Lower leg skin (tissue), 4 donors: ENCODE results near the gene LIFR. TPM values are rescaled to one million over a fixed set of nuclear protein-coding genes. Genes with fewer than 3 reads are reported as not detected.

Source experiments
- DNase-seq, 2 donors: peaks; one replicate each; pipeline ENCODE4 v3.0.0-alpha.2; 2019; ENCODE audit warnings: low spot score in 2 of 2
- H3K4me3 ChIP-seq: fragments of 200-600 bp; sonication (generic); 2 replicates; pipeline ENCODE4 v1.5.1; 2017; ENCODE audit warnings: mild to moderate bottlenecking, low read depth; ENCODE audit not compliant: poor library complexity, severe bottlenecking
- POLR2A ChIP-seq, 2 donors: fragments of 450-650 bp; IDR thresholded peaks; one replicate each; pipeline ENCODE4 v1.6.1; 2016 to 2017; ENCODE audit warnings: antibody characterized with exemption in 2 of 2, mild to moderate bottlenecking in 1 of 2, moderate library complexity in 1 of 2
- WGBS, 2 donors: methylation state at CpG; one replicate each; pipeline ENCODE4 v1.1.5; 2018; 5-methylcytosine and 5-hydroxymethylcytosine counted together
- intact Hi-C: fragments of 100-400 bp; cut with DNase I; formaldehyde crosslinking; loops from one replicate; pipeline ENCODE4 v1.15.0; 2023; ENCODE audit warnings: low total_unique reads
- total RNA-seq, 4 donors: library from RNA; depleted of rRNA; stranded (reverse); fragments of >200 nt; gene quantifications; one replicate each; pipeline ENCODE4 v1.1.0, GENCODE V29; 2016
- TF ChIP-seq, protein P1 (sequence below), 3 donors: fragments of 450-650 bp; IDR thresholded peaks; one replicate each; pipeline ENCODE4 v1.5.1; 2016; ENCODE audit warnings: antibody characterized with exemption in 3 of 3, mild to moderate bottlenecking in 3 of 3, moderate library complexity in 2 of 3

LIFR gene
- total RNA-seq, 4 donors from 2014 or later: 28.3 to 70.6 (median 42.1) TPM

DNA sequence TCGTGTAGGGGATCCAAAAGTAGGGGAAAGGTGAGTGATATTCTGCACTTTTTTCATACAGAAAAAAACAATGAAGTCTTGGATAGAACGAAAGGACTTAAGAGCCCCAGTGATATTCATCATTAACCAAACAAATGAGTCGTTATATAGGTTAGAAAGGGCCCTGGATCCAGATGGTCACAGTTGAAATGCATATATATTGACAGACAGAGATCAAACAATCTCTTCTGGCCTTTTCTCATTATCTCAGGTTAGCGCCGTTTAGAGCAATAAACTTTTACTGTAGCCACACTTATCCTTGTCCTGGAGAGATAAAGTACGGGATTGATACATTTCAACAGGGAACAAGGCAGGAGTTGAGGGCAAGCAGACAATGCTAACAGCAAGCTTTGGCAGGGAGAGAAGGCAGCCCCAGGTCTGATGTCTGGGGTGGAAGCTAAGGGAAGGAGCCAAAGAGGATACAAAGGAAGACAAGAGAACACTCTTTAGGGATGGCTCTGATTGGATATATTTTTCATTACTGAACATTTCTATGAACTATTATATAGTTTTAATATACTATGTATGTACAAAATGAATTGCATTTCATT, 77.0 kb downstream of the LIFR start:
- intact Hi-C loops: loop anchor here (5.0 kb wide), 1 partner anchor 1098 kb away; no protein-coding TSS in a partner anchor

DNA sequence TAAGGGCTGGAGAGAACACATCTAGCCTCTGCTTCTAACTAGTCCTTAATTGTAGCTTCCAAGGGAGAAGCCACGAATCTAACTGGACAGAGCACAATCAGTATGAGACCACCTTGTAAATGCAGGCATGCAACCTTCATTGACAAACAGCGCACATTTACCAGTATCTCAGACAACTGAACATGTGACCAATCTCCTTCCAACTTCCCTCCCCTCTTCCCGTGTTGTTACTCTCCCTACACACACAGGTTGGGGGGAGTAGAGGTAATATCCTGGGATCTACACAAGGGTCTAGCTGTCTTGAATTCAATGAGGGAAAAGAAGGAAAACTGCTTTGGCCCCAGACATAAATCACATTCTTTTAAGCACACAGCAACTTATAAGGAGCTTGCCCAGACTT, 77.6 kb downstream of the LIFR start:
- intact Hi-C loops: loop anchor here (5.0 kb wide), 1 partner anchor 1098 kb away; no protein-coding TSS in a partner anchor
- no peak overlapping the region for H3K4me3 ChIP-seq
- WGBS, 2 donors: 64 to 83% methylated on average over 3 of the region's 3 CpGs
- TF ChIP-seq, protein P1, sequence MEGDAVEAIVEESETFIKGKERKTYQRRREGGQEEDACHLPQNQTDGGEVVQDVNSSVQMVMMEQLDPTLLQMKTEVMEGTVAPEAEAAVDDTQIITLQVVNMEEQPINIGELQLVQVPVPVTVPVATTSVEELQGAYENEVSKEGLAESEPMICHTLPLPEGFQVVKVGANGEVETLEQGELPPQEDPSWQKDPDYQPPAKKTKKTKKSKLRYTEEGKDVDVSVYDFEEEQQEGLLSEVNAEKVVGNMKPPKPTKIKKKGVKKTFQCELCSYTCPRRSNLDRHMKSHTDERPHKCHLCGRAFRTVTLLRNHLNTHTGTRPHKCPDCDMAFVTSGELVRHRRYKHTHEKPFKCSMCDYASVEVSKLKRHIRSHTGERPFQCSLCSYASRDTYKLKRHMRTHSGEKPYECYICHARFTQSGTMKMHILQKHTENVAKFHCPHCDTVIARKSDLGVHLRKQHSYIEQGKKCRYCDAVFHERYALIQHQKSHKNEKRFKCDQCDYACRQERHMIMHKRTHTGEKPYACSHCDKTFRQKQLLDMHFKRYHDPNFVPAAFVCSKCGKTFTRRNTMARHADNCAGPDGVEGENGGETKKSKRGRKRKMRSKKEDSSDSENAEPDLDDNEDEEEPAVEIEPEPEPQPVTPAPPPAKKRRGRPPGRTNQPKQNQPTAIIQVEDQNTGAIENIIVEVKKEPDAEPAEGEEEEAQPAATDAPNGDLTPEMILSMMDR (IDR thresholded peaks at IDR 0.05): no peak
- TF ChIP-seq POLR2A (IDR thresholded peaks at IDR 0.05): no peak
- no peak for DNase-seq

More for the DNA sequence above, 77.0 kb downstream of the LIFR start:
- 57 to 71% methylated on average over 6 of the region's 6 CpGs for WGBS, 2 donors
- TF ChIP-seq POLR2A (IDR thresholded peaks at IDR 0.05): no peak
- TF ChIP-seq, protein P1 (IDR thresholded peaks at IDR 0.05): no peak
- H3K4me3 ChIP-seq: no peak overlapping the region
- no peak for DNase-seq

DNA sequence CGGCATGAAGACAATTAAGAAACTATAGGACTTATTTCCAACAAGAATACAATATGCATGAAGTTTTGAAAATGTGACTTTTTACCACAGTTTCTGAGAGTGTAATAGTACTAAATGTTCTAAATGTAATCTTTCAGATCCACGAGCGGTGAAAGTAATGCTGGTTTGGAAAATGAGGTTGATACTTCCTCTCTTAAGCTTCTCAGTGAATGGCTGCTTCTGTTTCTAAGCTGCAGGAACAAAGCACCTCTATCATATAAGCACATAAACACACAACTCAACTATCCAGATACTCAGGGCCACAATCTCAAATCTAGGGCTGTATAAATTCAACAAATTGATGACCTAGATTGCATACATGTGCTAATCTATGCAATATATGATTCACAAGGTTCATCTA, 78.3 kb downstream of the LIFR start:
- no peak for DNase-seq
- TF ChIP-seq, protein P1 (IDR thresholded peaks at IDR 0.05): no peak
- TF ChIP-seq POLR2A (IDR thresholded peaks at IDR 0.05): no peak
- H3K4me3 ChIP-seq: no peak overlapping the region
- intact Hi-C loops: loop anchor here (5.0 kb wide), 1 partner anchor 1099 kb away; no protein-coding TSS in a partner anchor
- WGBS, 2 donors: 79 to 85% methylated on average over 3 of the region's 3 CpGs

DNA sequence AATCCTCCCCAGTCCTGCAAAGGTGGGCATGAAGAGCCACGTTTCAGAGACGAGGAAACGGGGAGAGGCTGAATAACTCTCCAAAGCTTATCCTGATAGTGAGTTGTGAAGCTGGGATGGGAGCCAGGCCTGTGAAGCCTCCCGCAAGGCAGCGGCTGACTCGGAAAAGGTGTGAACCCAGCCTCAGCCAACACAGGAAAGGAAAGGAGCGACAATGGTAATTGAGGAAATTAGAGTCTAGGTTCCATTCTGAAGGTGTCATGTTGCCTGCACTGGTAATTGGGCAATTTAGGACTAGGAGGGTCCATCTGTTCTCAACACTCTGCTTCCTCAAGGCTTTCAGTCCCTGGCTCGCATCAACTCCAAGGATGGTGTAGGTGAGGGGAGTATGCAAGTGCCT, 83.4 kb downstream of the LIFR start:
- intact Hi-C loops: no loop called here
- H3K4me3 ChIP-seq: no peak overlapping the region
- no peak for DNase-seq
- 24 to 58% methylated on average over 8 of the region's 8 CpGs for WGBS, 2 donors
- TF ChIP-seq, protein P1 (IDR thresholded peaks at IDR 0.05): no peak

DNA sequence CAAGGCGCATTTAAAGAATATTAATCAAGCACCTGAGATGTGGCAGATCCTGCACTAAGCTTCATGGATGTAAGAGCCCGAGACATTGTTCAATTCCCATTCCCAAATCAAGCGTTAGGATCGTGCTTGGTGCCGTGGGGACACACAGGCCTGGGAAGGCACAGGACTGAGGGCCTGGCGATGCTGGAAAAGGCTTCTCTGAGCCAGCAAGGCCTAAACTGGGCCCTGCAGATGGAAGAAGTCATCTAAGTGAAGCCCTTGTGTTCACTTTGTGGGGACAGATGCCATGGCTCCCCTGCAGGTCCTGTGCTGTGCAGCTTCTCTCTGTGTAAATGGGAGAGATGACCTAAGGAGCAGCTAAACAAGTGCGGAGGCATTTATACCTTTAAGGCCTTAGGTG, 83.9 kb downstream of the LIFR start:
- DNase-seq: no peak
- intact Hi-C loops: no loop called here
- no peak for TF ChIP-seq POLR2A (IDR thresholded peaks at IDR 0.05)
- TF ChIP-seq, protein P1 (IDR thresholded peaks at IDR 0.05): no peak
- H3K4me3 ChIP-seq: no peak overlapping the region
- WGBS, 2 donors: 91% methylated on average over 7 of the region's 7 CpGs

DNA sequence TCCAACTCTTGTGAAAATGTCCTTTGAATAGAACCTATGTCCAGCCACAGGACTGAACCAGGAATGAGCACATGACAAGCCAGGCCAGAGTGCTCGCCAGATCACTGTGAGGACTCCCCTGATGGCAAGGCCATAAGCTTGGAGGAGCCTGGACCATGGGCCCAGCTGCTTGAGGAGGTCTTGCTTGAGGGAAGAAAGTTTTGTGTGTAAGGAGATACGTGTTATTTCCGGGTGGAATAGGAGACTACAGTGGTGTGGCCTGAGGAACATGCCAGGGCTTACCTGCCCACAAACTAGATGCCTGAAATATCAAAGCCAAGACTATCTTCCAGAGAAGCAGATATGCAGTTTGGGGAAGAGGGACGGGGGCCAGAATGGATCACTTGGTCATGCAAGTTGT, 84.7 kb downstream of the LIFR start:
- no peak for DNase-seq
- no peak overlapping the region for H3K4me3 ChIP-seq
- WGBS, 2 donors: 91 to 93% methylated on average over 4 of the region's 4 CpGs
- TF ChIP-seq, protein P1 (IDR thresholded peaks at IDR 0.05): no peak
- TF ChIP-seq POLR2A (IDR thresholded peaks at IDR 0.05): no peak
- intact Hi-C loops: no loop called here
